GM19372 (cell line): Measurements from ENCODE around the gene CLASP1.
"Not testable (repeated sequence)": the region's sequence is repeated elsewhere in the genome, so short reads cannot be mapped to it uniquely, and the experiment has no call there.

ENCODE experiments used
- ATAC-seq: cut with Tn5 transposase; IDR thresholded peaks from one replicate; pipeline ENCODE4 v1.9.1; 2021; ENCODE audit warnings: mild to moderate bottlenecking, low read depth, moderate library complexity; ENCODE audit not compliant: unreplicated experiment

CLASP1 gene

DNA sequence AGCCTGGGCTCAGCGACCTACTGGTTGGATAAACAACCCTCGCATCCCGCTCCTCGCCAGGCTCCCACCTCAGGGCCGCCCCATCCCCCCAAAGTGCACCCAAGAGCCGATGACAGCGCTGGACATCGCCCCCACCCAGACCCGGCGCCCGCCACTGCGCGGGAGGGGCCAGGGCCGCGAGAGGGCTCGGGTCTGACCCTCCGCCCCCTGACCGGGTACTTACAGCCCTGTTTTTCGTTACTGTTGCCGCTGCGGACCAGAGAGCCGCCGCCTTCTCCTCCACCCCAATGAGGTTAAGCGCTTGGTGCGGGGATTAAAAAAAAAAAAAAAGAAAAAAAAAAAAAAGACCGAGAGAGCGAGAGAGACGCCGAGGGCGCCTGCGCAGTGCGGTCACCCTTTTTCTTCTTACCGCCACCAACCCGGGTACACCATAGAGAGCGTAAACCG is at the start of gene CLASP1:
CLASP1 (minus strand) TSS at position 314 of the 447 bp plus-strand sequence. CDS start 43,567 bp downstream, outside the sequence.
- ATAC-seq, result peak; percentile 37

- ATAC-seq, result no peak
Measured at GRCh38 chr2:121698318-121698930, 49.2 kb upstream of the CLASP1 start.

GRCh38 chr2:121697108-121697631 is 47.9 kb upstream of the CLASP1 start:
- no peak for ATAC-seq

GRCh38 chr2:121696410-121696930 is 47.2 kb upstream of the CLASP1 start:
- no peak for ATAC-seq

DNA sequence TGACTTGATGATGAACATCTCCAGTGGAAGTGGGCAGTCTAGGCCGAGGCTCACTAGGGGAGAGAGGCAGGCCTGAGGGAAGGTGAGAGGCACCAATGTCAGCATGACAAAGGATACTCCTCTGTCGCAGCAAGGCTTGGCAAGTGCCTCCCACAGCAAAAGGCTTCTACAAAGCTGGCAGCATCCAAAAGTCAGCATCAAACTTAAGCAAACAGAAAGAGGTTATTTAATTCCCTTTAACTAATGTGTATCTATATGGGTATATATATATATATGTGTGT is 45.8 kb upstream of the CLASP1 start:
- no peak for ATAC-seq

GRCh38 chr2:121694398-121695170 is 45.3 kb upstream of the CLASP1 start:
- ATAC-seq, result no peak

- not testable (repeated sequence) for ATAC-seq
Measured at GRCh38 chr2:121690572-121690971, 41.3 kb upstream of the CLASP1 start.

- no peak for ATAC-seq
Measured at GRCh38 chr2:121690095-121690494, 40.8 kb upstream of the CLASP1 start.

DNA sequence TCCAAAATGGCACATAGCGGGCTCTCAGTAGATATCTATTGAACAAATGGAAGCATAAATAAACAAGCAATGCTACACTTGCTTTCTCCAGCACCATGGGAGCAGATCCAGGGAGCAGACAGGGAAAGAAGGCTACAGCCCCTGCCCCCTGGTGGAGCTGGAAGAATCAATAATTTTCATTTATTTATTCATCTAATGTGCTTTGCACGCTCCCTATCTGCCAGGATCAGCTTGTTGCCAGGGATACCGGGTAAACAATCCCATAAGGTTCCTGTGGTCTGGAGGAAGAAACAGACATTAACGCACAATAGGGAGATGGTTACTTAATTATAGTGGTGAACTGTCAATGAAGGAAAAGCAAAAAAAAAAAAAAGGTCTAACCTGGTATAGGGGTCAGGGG is 40.1 kb upstream of the CLASP1 start:
- no peak for ATAC-seq

GRCh38 chr2:121688820-121689219 is 39.6 kb upstream of the CLASP1 start:
- ATAC-seq, result no peak

GRCh38 chr2:121686902-121687301 is 37.6 kb upstream of the CLASP1 start:
- no peak for ATAC-seq

DNA sequence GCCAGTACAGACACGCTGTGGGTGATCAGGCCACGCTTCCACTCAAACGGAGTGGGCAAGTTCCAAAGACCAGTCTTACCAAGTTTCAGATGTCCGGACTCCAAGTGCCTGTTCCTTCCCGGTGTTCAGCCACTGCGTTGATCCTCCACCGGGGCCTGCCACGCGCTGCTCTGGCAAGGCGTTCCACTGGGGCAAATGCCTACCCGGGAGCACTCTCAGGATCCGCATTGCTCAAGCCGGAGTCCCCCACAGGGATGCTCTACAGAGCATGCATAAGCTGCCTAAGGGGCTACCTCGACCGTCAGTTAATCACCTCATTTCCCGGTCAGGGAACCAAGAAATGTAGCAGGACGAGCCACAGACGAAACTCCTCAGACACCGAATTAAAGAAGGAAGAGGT is 37.0 kb upstream of the CLASP1 start:
- no peak for ATAC-seq

- no peak for ATAC-seq
Measured at GRCh38 chr2:121682396-121683298, 33.4 kb upstream of the CLASP1 start.

DNA sequence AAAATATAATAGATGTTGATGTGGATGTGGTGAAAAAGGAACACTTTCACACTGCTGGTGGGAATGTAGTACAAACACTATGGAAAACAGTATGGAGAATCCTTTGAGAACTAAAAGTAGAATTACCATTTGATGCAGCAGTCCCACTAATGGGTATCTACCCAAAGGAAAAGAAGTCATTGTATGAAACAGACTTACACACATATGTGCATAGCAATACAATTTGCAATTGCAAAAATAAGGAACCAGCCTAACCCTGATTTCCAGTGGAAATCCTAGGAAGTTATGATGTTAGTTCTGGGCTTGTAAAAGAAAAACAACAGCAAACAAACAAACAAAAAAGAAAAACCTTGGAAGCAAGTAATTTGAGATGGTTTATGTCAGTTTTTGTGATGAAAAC is 28.6 kb upstream of the CLASP1 start:
- ATAC-seq, result no peak

GRCh38 chr2:121671621-121672020 is 22.4 kb upstream of the CLASP1 start:
- ATAC-seq, result not testable (repeated sequence)

- ATAC-seq, result no peak
Measured at GRCh38 chr2:121670181-121670580, 20.9 kb upstream of the CLASP1 start.

DNA sequence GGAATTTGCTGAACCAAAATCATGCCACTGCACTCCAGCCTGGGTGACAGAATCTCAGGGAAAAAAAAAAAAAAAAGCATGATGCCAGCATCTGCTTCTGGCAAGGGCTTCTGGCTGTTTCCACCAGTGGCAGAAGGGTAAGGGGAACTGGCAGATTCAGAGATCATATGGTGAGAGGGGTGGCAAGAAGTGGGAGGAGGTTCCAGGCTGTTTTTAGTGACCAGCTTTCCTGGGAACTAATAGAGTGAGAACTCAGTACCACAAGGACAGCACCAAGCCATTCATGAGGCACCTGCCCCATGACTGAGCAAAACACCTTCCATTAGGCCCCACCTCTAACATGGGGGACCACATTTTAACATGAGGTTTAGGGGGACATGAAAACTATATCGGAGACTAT is 18.4 kb upstream of the CLASP1 start:
- no peak for ATAC-seq

DNA sequence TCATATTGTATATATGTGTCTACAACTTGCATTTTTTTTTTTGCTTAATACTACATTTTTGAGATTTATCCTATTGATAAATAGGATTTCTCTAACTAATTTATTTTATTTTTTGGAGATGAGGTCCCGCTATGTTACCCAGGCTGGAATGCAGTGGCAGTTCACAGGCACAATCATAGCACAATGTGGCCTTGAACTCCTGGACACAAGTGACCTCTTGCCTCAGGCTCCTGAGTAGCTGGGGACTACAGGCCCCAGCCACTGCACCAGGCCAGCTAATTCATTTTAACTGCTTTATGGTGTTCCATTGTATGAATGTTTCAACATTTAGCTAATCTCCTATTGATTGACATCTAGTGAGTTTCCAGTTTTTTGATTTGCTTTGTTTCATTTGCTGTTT is 16.8 kb upstream of the CLASP1 start:
- ATAC-seq, result no peak

GRCh38 chr2:121665504-121665903 is 16.2 kb upstream of the CLASP1 start:
- no peak for ATAC-seq

- no peak for ATAC-seq
Measured at GRCh38 chr2:121664713-121665112, 15.5 kb upstream of the CLASP1 start.

- no peak for ATAC-seq
Measured at GRCh38 chr2:121664086-121664485, 14.8 kb upstream of the CLASP1 start.
